Fibroblast of mammary gland (primary cell): ENCODE data around the gene DUOXA1.

Experiments used
- DNase-seq: peaks from one replicate; pipeline ENCODE4 v3.0.0-alpha.2; 2010; ENCODE audit warnings: low read depth
- H3K4me3 ChIP-seq: 2 replicates; pipeline ENCODE4 v1.5.1; 2011; ENCODE audit warnings: low read depth, mild to moderate bottlenecking, low read length, moderate library complexity; ENCODE audit not compliant: control insufficient read depth
- TF ChIP-seq, protein P1 (sequence below): conservative IDR thresholded peaks from 2 replicates; pipeline ENCODE4 v1.5.1; 2011; ENCODE audit warnings: low read depth, low read length, inconsistent platforms; ENCODE audit not compliant: control insufficient read depth, insufficient read depth

The DUOXA1 gene

DNA sequence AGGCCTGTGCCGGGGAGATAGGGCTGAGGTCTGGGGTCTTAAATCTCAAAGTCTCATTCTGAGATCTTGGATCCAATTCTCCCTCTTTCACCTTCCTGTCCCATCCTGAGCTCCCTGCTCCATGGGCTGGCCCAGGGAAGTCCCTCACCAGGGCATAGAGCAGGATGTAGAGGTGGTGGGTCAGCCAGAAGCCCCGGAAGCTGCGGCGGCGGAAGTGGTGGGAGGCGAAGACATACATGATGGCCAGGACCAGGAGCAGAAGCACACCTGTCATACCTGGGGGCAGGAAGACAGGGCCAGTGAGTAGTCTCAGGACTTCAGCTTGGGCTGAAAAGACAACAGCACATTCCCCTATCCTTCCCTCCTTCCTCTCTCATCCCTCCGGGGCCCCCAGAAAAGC, 32.2 kb downstream of the DUOXA1 start:
- DNase-seq: no peak
- no peak overlapping the region for H3K4me3 ChIP-seq
- TF ChIP-seq, protein P1, sequence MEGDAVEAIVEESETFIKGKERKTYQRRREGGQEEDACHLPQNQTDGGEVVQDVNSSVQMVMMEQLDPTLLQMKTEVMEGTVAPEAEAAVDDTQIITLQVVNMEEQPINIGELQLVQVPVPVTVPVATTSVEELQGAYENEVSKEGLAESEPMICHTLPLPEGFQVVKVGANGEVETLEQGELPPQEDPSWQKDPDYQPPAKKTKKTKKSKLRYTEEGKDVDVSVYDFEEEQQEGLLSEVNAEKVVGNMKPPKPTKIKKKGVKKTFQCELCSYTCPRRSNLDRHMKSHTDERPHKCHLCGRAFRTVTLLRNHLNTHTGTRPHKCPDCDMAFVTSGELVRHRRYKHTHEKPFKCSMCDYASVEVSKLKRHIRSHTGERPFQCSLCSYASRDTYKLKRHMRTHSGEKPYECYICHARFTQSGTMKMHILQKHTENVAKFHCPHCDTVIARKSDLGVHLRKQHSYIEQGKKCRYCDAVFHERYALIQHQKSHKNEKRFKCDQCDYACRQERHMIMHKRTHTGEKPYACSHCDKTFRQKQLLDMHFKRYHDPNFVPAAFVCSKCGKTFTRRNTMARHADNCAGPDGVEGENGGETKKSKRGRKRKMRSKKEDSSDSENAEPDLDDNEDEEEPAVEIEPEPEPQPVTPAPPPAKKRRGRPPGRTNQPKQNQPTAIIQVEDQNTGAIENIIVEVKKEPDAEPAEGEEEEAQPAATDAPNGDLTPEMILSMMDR: no peak

DNA sequence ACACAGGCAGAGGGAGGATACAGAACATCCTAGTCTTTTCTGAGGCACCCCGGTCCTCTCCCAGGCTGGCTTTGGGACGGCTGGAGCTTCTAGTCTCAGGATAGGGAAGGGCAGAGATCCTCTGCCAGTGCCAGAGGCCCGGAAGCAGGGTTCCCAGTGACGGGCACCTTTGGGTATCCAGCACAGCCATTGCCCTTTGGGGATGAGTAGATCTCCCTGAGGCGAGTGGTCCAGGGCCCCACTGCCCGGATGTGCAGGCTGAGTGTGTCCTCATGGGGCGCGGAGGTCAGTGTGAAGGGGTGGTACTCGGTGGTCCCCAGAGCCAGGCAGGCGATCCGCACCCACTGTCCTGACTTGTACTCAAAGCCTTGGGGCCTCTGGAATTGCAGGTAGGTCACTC, 34.0 kb downstream of the DUOXA1 start:
- DNase-seq: no peak
- TF ChIP-seq, protein P1: no peak
- no peak overlapping the region for H3K4me3 ChIP-seq

DNA sequence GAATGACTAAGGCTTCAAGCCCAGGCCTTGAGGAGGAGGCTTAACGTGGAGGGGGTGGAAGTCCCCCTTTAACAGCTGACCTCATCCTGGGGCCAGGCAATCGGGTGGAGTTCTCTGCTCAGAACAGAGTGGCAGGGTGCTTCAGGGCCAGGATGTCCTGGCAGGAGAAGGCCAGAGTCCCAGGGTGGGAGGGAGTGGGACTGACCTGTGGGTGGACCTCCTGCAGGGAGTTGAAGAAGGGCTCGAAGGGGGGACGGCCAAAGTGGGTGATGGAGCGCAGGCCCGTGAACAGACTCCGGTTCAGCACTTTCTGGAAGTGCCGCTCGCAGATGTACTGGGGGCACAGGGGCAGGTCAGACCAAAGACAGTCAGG, 35.3 kb downstream of the DUOXA1 start:
- H3K4me3 ChIP-seq: no peak overlapping the region
- TF ChIP-seq, protein P1: no peak
- DNase-seq: no peak

DNA sequence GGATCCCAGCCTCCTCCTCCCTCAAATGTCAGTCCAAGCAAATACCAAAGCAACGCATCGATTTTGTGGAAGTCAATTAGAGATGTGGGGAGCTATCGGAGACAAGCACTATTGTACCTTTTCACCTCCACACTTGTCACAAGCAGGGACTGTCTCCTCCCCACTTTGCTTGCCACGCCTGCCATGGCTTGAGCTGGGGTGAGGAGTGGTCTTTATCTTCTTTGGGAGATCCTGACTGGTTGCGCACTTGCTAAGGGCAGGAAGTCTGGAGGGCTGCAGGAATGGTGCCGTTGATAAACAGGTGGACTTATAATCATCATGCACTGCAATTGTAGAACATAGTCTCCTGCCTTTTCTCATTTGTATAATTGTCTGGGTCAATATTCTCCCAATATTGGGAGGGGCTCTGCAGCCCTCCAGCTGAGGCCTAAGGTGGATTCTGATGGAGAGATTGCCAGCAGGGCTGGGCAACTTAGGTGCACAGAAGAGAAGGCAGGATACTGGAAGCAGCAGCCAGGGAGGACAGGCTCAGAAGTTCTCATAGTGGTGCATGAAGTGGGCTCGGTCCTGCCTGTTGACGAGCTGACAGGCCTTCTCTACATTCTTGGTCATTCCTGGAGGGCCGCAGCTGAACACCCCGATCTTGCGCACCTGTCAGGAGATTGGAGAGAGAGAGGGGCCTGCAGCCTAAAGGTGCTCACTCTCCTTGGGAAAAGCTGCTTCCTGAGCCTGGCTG, 35.9 kb downstream of the DUOXA1 start:
- DNase-seq: no peak
- no peak overlapping the region for H3K4me3 ChIP-seq
- TF ChIP-seq, protein P1: no peak

DNA sequence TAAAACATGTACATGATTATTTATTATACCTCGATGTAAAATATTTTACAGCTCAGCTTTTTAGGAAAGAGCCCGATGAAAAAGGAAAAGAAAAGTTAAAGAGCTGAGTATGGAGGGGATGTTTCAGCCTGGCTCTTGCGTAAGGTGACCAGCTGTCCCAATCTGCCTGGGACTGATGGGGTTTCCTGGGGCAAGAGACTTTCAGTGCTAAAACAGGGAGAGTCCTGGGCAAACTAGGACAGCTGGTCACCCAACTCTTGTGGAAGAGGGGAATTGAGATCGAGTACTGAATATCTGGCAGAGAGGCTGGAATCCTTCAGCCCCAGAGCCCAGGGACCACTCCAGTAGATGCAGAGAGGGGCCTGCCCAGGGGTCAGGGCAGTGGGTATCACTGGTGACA, 36.7 kb downstream of the DUOXA1 start:
- DNase-seq: no peak
- TF ChIP-seq, protein P1: no peak
- H3K4me3 ChIP-seq: no peak overlapping the region

DNA sequence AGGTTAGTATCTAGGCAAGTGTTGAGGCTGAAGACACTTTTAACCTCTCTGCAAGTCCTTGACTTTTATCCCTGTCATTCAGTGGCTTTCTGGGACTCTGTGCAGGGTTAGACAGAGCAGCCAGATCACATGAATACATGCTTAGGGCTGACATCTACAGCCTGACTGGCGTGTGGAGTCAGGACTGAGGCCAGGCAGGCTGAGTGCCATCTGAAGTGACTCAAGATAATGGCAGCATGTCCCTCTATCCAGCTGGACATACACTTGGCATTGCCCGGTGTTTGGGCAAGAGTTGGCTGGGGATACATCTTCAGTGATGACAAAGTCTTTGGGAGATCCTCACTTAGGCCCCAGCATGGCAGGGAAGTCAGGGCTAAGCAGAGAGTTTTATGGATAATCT, 38.1 kb downstream of the DUOXA1 start:
- DNase-seq: no peak
- TF ChIP-seq, protein P1: no peak
- H3K4me3 ChIP-seq: no peak overlapping the region

DNA sequence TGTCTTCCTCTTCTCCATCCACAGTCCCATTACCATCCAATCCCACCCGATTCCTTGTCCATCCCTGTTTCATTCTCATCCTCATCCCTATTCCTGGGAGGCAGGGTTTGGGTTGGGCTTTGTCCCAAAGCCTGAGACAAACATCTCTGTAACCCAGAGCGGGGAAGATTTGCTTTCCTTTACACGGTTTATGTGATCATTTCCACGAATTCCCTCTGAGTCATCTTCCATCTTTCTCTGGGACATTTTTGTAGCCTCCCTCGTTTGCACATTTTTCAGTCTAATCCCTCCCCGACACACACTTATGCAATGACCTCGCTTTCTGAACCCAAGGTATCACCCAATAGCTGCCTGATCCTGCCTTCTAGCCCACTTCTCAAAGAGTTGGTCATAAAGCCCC, 38.5 kb downstream of the DUOXA1 start:
- TF ChIP-seq, protein P1: no peak
- no peak overlapping the region for H3K4me3 ChIP-seq
- peak; percentile 26 for DNase-seq
